H1 (cell line): ENCODE measurements around the gene COL4A2. TPM values are rescaled to one million over a fixed set of nuclear protein-coding genes. Genes with fewer than 3 reads are reported as not detected.

Experiments
- BACH1 ChIP-seq: IDR thresholded peaks from 2 replicates; pipeline ENCODE4 v1.6.1; 2012; ENCODE audit warnings: low read length, improper control_type of control experiment
- BRCA1 ChIP-seq: IDR thresholded peaks from 2 replicates; pipeline ENCODE4 v1.6.1; 2012; ENCODE audit warnings: low read depth, low read length, improper control_type of control experiment
- CBX5 ChIP-seq: fragments of 300-800, 300-1000 bp; sonication (generic); IDR thresholded peaks from 2 replicates; pipeline ENCODE4 v1.7.1; 2016; ENCODE audit warnings: antibody characterized with exemption, low read length, low read depth
- CTCF ChIP-seq, 3 experiments: IDR thresholded peaks; 1 replicate in 2 of 3; 2 replicates in 1 of 3; pipeline versions ENCODE4 v1.5.1 to v1.6.1; 2011; ENCODE audit warnings: low read length in 3 of 3, mild to moderate bottlenecking in 3 of 3, inconsistent platforms in 2 of 3, low read depth in 1 of 3, moderate library complexity in 1 of 3; ENCODE audit not compliant: insufficient read depth in 1 of 3; ENCODE audit errors: control extremely low read depth in 1 of 3
- GTF2F1 ChIP-seq: IDR thresholded peaks from 2 replicates; pipeline ENCODE4 v1.6.1; 2012; ENCODE audit warnings: low read depth, low read length, improper control_type of control experiment, borderline replicate concordance
- NRF1 ChIP-seq: IDR thresholded peaks from 2 replicates; pipeline ENCODE4 v1.6.1; 2011; ENCODE audit warnings: mild to moderate bottlenecking, low read depth, low read length, improper control_type of control experiment
- SIRT6 ChIP-seq: IDR thresholded peaks from one replicate; pipeline ENCODE4 v1.7.1; 2012; ENCODE audit warnings: low read length, inconsistent platforms
- polyA plus RNA-seq, 7 experiments: library from polyadenylated mRNA; depleted of rRNA in 3 of 7; stranded (reverse) in 5 of 7; unstranded in 2 of 7; fragments of >200 nt in 5 of 7; fragments of 200-250 nt in 2 of 7; gene quantifications; 1 replicate in 5 of 7; 2 replicates in 1 of 7; 4 replicates in 1 of 7; pipeline versions ENCODE4 v1.2.1 to v1.2.3, GENCODE V29; 2011 to 2013; ENCODE audit warnings: missing spikeins in 2 of 7, mixed read lengths in 2 of 7
- total RNA-seq: library from RNA; stranded (reverse); fragmentation: NEBNext Ultra II Directional; extraction: Animal tissue kit (Norgen Biotek cat#: 25700); gene quantifications from 2 replicates; pipeline ENCODE4 v1.2.1, GENCODE V29; 2021

The COL4A2 gene
- total and polyA plus RNA-seq, 2 of the 8 experiments (the other 6 are each of a cell fraction or from before 2014, with no cell fraction given) = 80.4 to 87.3 TPM

GRCh38 chr13:110557082-110557481, 250.0 kb downstream of the COL4A2 start (continued):
- TF ChIP-seq SIRT6 (no peak), CBX5 (no peak), BACH1 (no peak), BRCA1 (no peak), GTF2F1 (no peak), NRF1 (no peak), CTCF (IDR thresholded peaks at IDR 0.05; ENCODE audit: control extremely low read depth in 1 of 3, insufficient read depth in 1 of 3, low read depth in 1 of 3, low read length in 3 of 3) (no peak)
